Activated CD8-positive, alpha-beta T cell treated with anti-CD3 and anti-CD28 coated beads for 36 hours (primary cell): ENCODE results near the gene MKRN1. TPM values are rescaled to one million over a fixed set of nuclear protein-coding genes. Genes with fewer than 3 reads are reported as not detected.

ENCODE experiments used
- ATAC-seq: fragments of 200-7000 bp; cut with Tn5 transposase; one replicate; pipeline ENCODE4 v1.10.0; 2021; ENCODE audit warnings: mild to moderate bottlenecking, moderate library complexity
- CTCF ChIA-PET: fragments of 350-600 bp; sonication (Branson Sonifier 250); formaldehyde crosslinking; loops from one replicate; lab custom pipeline; 2021; ENCODE audit warnings: antibody characterized with exemption; lab: Charles Lee
- POLR2A ChIA-PET: fragments of 350-600 bp; sonication (Branson Sonifier 250); formaldehyde crosslinking; loops from one replicate; lab custom pipeline; 2021; ENCODE audit warnings: antibody characterized with exemption; lab: Charles Lee
- DNase-seq: peaks from one replicate; pipeline ENCODE4 v3.0.0-alpha.2; 2020
- H3K27ac Mint-ChIP-seq: one replicate; pipeline ENCODE4 v1.8.0; 2021; ENCODE audit warnings: mild to moderate bottlenecking, mixed read lengths
- H3K27me3 Mint-ChIP-seq: one replicate; pipeline ENCODE4 v1.8.0; 2021; ENCODE audit warnings: mixed read lengths
- H3K36me3 Mint-ChIP-seq: one replicate; pipeline ENCODE4 v1.8.0; 2021; ENCODE audit warnings: low read depth, mixed read lengths
- H3K4me1 Mint-ChIP-seq: one replicate; pipeline ENCODE4 v1.8.0; 2021; ENCODE audit warnings: low read depth, mixed read lengths
- H3K4me3 Mint-ChIP-seq: one replicate; pipeline ENCODE4 v1.8.0; 2021; ENCODE audit warnings: mild to moderate bottlenecking, moderate library complexity, mixed read lengths
- H3K9me3 Mint-ChIP-seq: one replicate; pipeline ENCODE4 v1.8.0; 2021; ENCODE audit warnings: mixed read lengths
- CTCF ChIP-seq: fragments of 200-600 bp; IDR thresholded peaks from one replicate; pipeline ENCODE4 v1.8.0; 2022; ENCODE audit warnings: antibody characterized with exemption, mild to moderate bottlenecking
- intact Hi-C: fragments of 100-400 bp; cut with micrococcal nuclease; formaldehyde crosslinking; loops from one replicate; pipeline ENCODE4 v1.10.0; 2022
- total RNA-seq, 2 experiments: library from RNA; stranded (reverse); gene quantifications; one replicate each; pipeline ENCODE4 v1.2.3, GENCODE V29; 2021

The MKRN1 gene
- total RNA-seq, 2 experiments from 2014 or later: 55.5 to 56.4 TPM

GRCh38 chr7:140476698-140477261 is 2.5 kb downstream of the MKRN1 start:
- no peaks in the 10 kb centered on the region for H3K27me3 Mint-ChIP-seq
- ATAC-seq (no peak), DNase-seq (no peak)
- ChIA-PET POLR2A (interaction anchor here (0.6 to 1.5 kb wide), 6 partner anchors 15 to 86 kb away, joined by 3 to 5 read pairs (median 3); no protein-coding TSS in a partner anchor), CTCF (interaction anchor here (0.6 to 5.9 kb wide), 14 partner anchors 14 to 560 kb away, joined by 3 to 64 read pairs (median 4); no protein-coding TSS in a partner anchor)
- TF ChIP-seq CTCF: no peak
- intact Hi-C loops: loop anchor here (5.0 kb wide), 1 partner anchor 176 kb away; no protein-coding TSS in a partner anchor
- peaks cover under 1% of the 10 kb centered on the region for H3K36me3 Mint-ChIP-seq
- H3K4me1 Mint-ChIP-seq: peaks cover 31% of the 10 kb centered on the region
- peak overlapping the region; percentile 80 for H3K27ac Mint-ChIP-seq
- peak overlapping the region; percentile 87 for H3K4me3 Mint-ChIP-seq
- no peaks in the 10 kb centered on the region for H3K9me3 Mint-ChIP-seq

GRCh38 chr7:140475747-140476333 is 3.5 kb downstream of the MKRN1 start:
- peaks cover 5% of the 10 kb centered on the region for H3K36me3 Mint-ChIP-seq
- peaks cover 35% of the 10 kb centered on the region for H3K4me1 Mint-ChIP-seq
- peak; percentile 71 for DNase-seq
- no peaks in the 10 kb centered on the region for H3K27me3 Mint-ChIP-seq
- H3K9me3 Mint-ChIP-seq: no peaks in the 10 kb centered on the region
- no peak overlapping the region for H3K27ac Mint-ChIP-seq
- CTCF ChIA-PET: interaction anchor here (0.6 to 5.9 kb wide), 14 partner anchors 10 to 245 kb away, joined by 3 to 64 read pairs (median 3); no protein-coding TSS in a partner anchor
- POLR2A ChIA-PET: interaction anchor here (0.6 to 1.3 kb wide), 2 partner anchors 14 to 21 kb away, joined by 3 read pairs; no protein-coding TSS in a partner anchor
- ATAC-seq: no peak
- peak; percentile 79 for TF ChIP-seq CTCF
- H3K4me3 Mint-ChIP-seq: no peak overlapping the region
- intact Hi-C loops: loop anchor here (5.0 kb wide), 1 partner anchor 176 kb away; no protein-coding TSS in a partner anchor

GRCh38 chr7:140463111-140463510 is 16.2 kb downstream of the MKRN1 start:
- H3K27me3 Mint-ChIP-seq: no peaks in the 10 kb centered on the region
- peaks cover 31% of the 10 kb centered on the region for H3K36me3 Mint-ChIP-seq
- intact Hi-C loops: no loop called here
- ChIA-PET CTCF (interaction anchor here (0.7 to 2.5 kb wide), 5 partner anchors 12 to 30 kb away, joined by 3 to 7 read pairs (median 3); no protein-coding TSS in a partner anchor), POLR2A (interaction anchor here (1.1 kb wide), 1 partner anchor 11 kb away, joined by 3 read pairs; no protein-coding TSS in a partner anchor)
- no peak overlapping the region for H3K27ac Mint-ChIP-seq
- H3K4me1 Mint-ChIP-seq: peaks cover 11% of the 10 kb centered on the region
- no peak overlapping the region for H3K4me3 Mint-ChIP-seq
- no peak for TF ChIP-seq CTCF
- peak; percentile 47 for ATAC-seq
- no peaks in the 10 kb centered on the region for H3K9me3 Mint-ChIP-seq
- DNase-seq: no peak

GRCh38 chr7:140458916-140459315 is 20.4 kb downstream of the MKRN1 start:
- no peak for TF ChIP-seq CTCF
- ATAC-seq: no peak
- Mint-ChIP-seq H3K4me1 (peaks cover 14% of the 10 kb centered on the region), H3K27me3 (no peaks in the 10 kb centered on the region), H3K36me3 (peaks cover 42% of the 10 kb centered on the region), H3K9me3 (no peaks in the 10 kb centered on the region), H3K27ac (peak overlapping the region; percentile 59), H3K4me3 (no peak overlapping the region)
- ChIA-PET CTCF (no interaction called here), POLR2A (no interaction called here)
- no peak for DNase-seq
- intact Hi-C loops: no loop called here

- intact Hi-C loops: no loop called here
- H3K27me3 Mint-ChIP-seq: no peaks in the 10 kb centered on the region
- POLR2A ChIA-PET: no interaction called here
- H3K4me1 Mint-ChIP-seq: peaks cover 16% of the 10 kb centered on the region
- peaks cover 42% of the 10 kb centered on the region for H3K36me3 Mint-ChIP-seq
- no peaks in the 10 kb centered on the region for H3K9me3 Mint-ChIP-seq
- ATAC-seq: no peak
- no peak for TF ChIP-seq CTCF
- H3K4me3 Mint-ChIP-seq: no peak overlapping the region
- peak overlapping the region; percentile 30 for H3K27ac Mint-ChIP-seq
- CTCF ChIA-PET: no interaction called here
- no peak for DNase-seq
Measured at GRCh38 chr7:140458201-140458600, 21.1 kb downstream of the MKRN1 start.
